GM23248 (cell line): ENCODE measurements around the gene CALY.

Source experiments
- EZH2 ChIP-seq: fragments of 200-600 bp; sonication (generic); IDR thresholded peaks from 2 replicates; pipeline ENCODE4 v1.6.1; 2018; ENCODE audit warnings: antibody characterized with exemption, mild to moderate bottlenecking; ENCODE audit not compliant: insufficient read depth, poor library complexity, severe bottlenecking
- EZH2phosphoT487 ChIP-seq: fragments of 200-600 bp; sonication (generic); IDR thresholded peaks from 2 replicates; pipeline ENCODE4 v1.6.1; 2018; ENCODE audit warnings: antibody characterized with exemption, moderate library complexity, mild to moderate bottlenecking, low read depth; ENCODE audit not compliant: insufficient read depth

GRCh38 chr10:133313192-133313591 lies 23.5 kb downstream of the CALY start:
- TF ChIP-seq EZH2 (no peak), EZH2phosphoT487 (no peak)
